IMR-90 (cell line): ENCODE measurements around the gene NRM.

Experiments
- BHLHE40 ChIP-seq: fragments of 150-350 bp; IDR thresholded peaks from 2 replicates; pipeline ENCODE4 v1.6.1; 2016; ENCODE audit warnings: mild to moderate bottlenecking, low read depth, low read length
- CTCF ChIP-seq: conservative IDR thresholded peaks from 2 replicates; pipeline ENCODE4 v1.5.1; 2012; ENCODE audit warnings: mild to moderate bottlenecking, low read depth, low read length, improper control_type of control experiment
- ELK1 ChIP-seq: fragments of 150-350 bp; IDR thresholded peaks from 2 replicates; pipeline ENCODE4 v1.6.1; 2016; ENCODE audit warnings: low read depth, mild to moderate bottlenecking, low read length, moderate library complexity, borderline replicate concordance
- MAFK ChIP-seq: IDR thresholded peaks from 2 replicates; pipeline ENCODE4 v1.6.1; 2012; ENCODE audit warnings: low read depth, low read length, improper control_type of control experiment
- MXI1 ChIP-seq: IDR thresholded peaks from 2 replicates; pipeline ENCODE4 v1.6.1; 2012; ENCODE audit warnings: low read depth, mild to moderate bottlenecking, low read length, moderate library complexity, borderline replicate concordance
- POLR2A ChIP-seq: IDR thresholded peaks from 2 replicates; pipeline ENCODE4 v1.6.1; 2012; ENCODE audit warnings: mild to moderate bottlenecking, low read depth, low read length
- RAD21 ChIP-seq: IDR thresholded peaks from 2 replicates; pipeline ENCODE4 v1.6.1; 2012; ENCODE audit warnings: low read length, improper control_type of control experiment

- TF ChIP-seq CTCF, result no peak
- TF ChIP-seq POLR2A, result no peak
- TF ChIP-seq BHLHE40, result no peak
- no peak for TF ChIP-seq RAD21
- no peak for TF ChIP-seq ELK1
- no peak for TF ChIP-seq MAFK
- TF ChIP-seq MXI1, result no peak
Observed at GRCh38 chr6:30712441-30712945, 21.7 kb upstream of the NRM start.
